CD4-positive, alpha-beta T cell treated with Interleukin-6 at 100 ng/mL for 8 hours (primary cell): ENCODE results near the gene HEG1.
"Not testable (repeated sequence)": the region's sequence is repeated elsewhere in the genome, so short reads cannot be mapped to it uniquely, and the experiment has no call there.

Experiments
- DNase-seq: peaks from one replicate; pipeline ENCODE4 v3.0.0-alpha.2; 2020; ENCODE audit warnings: mixed read lengths, low spot score

Gene HEG1

GRCh38 chr3:124984754-124985153, 71.0 kb downstream of the HEG1 start:
- DNase-seq: no peak

- DNase-seq: no peak
These were observed 72.9 kb downstream of the HEG1 start for GRCh38 chr3:124982855-124983254.

GRCh38 chr3:124981472-124981871, 74.3 kb downstream of the HEG1 start:
- no peak for DNase-seq

- no peak for DNase-seq
These were observed 77.2 kb downstream of the HEG1 start for GRCh38 chr3:124978627-124979026.

GRCh38 chr3:124976383-124976782, 79.4 kb downstream of the HEG1 start:
- no peak for DNase-seq

- no peak for DNase-seq
These were observed 81.1 kb downstream of the HEG1 start for GRCh38 chr3:124974691-124975090.

GRCh38 chr3:124973290-124973689, 82.5 kb downstream of the HEG1 start:
- no peak for DNase-seq

- DNase-seq: no peak
These were observed 83.3 kb downstream of the HEG1 start for GRCh38 chr3:124972457-124972856.

GRCh38 chr3:124969963-124970722, 85.7 kb downstream of the HEG1 start:
- no peak for DNase-seq

- DNase-seq: no peak
These were observed 86.6 kb downstream of the HEG1 start for GRCh38 chr3:124969190-124969589.

GRCh38 chr3:124967964-124968363, 87.8 kb downstream of the HEG1 start:
- no peak for DNase-seq

GRCh38 chr3:124966521-124967445, 89.0 kb downstream of the HEG1 start:
- DNase-seq: no peak

GRCh38 chr3:124965413-124965812, 90.4 kb downstream of the HEG1 start:
- no peak for DNase-seq

GRCh38 chr3:124964387-124964786, 91.4 kb downstream of the HEG1 start:
- no peak for DNase-seq

GRCh38 chr3:124963755-124964154, 92.0 kb downstream of the HEG1 start:
- no peak for DNase-seq

GRCh38 chr3:124962403-124962940, 93.3 kb downstream of the HEG1 start:
- no peak for DNase-seq

GRCh38 chr3:124960698-124961097, 95.1 kb downstream of the HEG1 start:
- no peak for DNase-seq

GRCh38 chr3:124960105-124960504, 95.7 kb downstream of the HEG1 start:
- no peak for DNase-seq

- DNase-seq: not testable (repeated sequence)
These were observed 97.8 kb downstream of the HEG1 start for GRCh38 chr3:124957951-124958350.

- DNase-seq: no peak
These were observed 103.4 kb downstream of the HEG1 start for GRCh38 chr3:124952282-124952855.

- DNase-seq: no peak
These were observed 104.1 kb downstream of the HEG1 start for GRCh38 chr3:124951511-124952281.

- DNase-seq: no peak
These were observed 105.8 kb downstream of the HEG1 start for GRCh38 chr3:124950026-124950425.
